Astrocyte of the cerebellum (primary cell): ENCODE measurements around the gene KLF13.

Experiments used
- DNase-seq: peaks from one replicate; pipeline ENCODE4 v3.0.0-alpha.2; 2011; ENCODE audit warnings: low read depth
- H3K4me3 ChIP-seq: 2 replicates; pipeline ENCODE4 v1.5.1; 2011; ENCODE audit warnings: mild to moderate bottlenecking, low read depth, low read length, moderate library complexity
- CTCF ChIP-seq: IDR thresholded peaks from 2 replicates; pipeline ENCODE4 v1.5.1; 2012; ENCODE audit warnings: low read length, low read depth, moderate library complexity, mild to moderate bottlenecking; ENCODE audit errors: missing control alignments
- in situ Hi-C: cut with HindIII; loops from 2 replicates; pipeline ENCODE4 v1.10.0; 2017; ENCODE audit warnings: low sequenced_read_pairs

Gene KLF13

GRCh38 chr15:31391687-31392671, 65.3 kb downstream of the KLF13 start:
- H3K4me3 ChIP-seq: peak overlapping the region; percentile 45
- in situ Hi-C loops: no loop called here
- TF ChIP-seq CTCF: no peak
- DNase-seq: no peak

GRCh38 chr15:31392761-31393401, 66.2 kb downstream of the KLF13 start:
- in situ Hi-C loops: no loop called here
- TF ChIP-seq CTCF: no peak
- no peak for DNase-seq
- H3K4me3 ChIP-seq: peak overlapping the region; percentile 45

- TF ChIP-seq CTCF: no peak
- H3K4me3 ChIP-seq: no peak overlapping the region
- DNase-seq: no peak
- in situ Hi-C loops: no loop called here
Measured at GRCh38 chr15:31393444-31394091, 66.9 kb downstream of the KLF13 start.

- in situ Hi-C loops: no loop called here
- no peak overlapping the region for H3K4me3 ChIP-seq
- no peak for TF ChIP-seq CTCF
- DNase-seq: no peak
Measured at GRCh38 chr15:31396881-31397560, 70.4 kb downstream of the KLF13 start.

GRCh38 chr15:31397851-31398661, 71.4 kb downstream of the KLF13 start:
- no peak overlapping the region for H3K4me3 ChIP-seq
- DNase-seq: no peak
- in situ Hi-C loops: no loop called here
- TF ChIP-seq CTCF: no peak
